Measurements from ENCODE around the gene PKD1.

PKD1 gene

DNA sequence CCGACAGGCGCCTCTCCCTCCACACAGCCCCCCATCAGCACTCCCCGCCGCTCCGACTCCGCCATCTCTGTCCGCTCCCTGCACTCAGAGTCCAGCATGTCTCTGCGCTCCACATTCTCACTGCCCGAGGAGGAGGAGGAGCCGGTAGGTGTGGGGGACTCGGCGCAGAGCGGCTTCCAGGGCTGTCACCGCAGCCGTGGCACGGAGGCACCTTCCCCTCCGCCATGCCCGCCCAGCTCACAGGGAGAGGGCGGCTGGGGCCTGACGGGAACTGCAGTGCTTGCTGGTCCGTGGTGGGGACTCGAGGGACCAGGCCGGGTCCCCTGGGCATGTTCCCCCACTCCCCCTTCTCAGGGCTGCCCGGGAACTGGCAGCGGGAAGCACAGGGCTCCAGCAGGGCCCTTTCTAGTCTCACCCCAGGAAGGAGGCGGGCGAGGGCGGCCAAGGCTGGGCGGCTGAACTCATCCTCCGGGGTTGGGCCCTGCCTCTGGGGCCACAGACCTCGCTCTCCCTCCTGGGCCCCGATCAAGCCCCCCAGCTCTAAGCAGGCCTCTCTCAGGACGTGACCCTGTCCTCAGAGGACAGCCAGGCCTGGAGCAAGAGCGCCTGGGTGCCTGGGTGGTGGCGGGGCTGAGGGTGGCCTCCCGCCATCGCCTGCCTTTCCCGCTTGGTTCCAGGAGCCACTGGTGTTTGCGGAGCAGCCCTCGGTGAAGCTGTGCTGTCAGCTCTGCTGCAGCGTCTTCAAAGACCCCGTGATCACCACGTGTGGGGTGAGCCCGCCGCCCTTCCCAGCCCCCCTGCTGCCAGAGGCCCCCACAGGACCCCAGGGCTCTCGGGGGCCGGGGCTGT lies 35.1 kb upstream of the PKD1 start:
- DNase-seq (ENCODE audit: low read depth) = no peak
- TF ChIP-seq, protein P1, sequence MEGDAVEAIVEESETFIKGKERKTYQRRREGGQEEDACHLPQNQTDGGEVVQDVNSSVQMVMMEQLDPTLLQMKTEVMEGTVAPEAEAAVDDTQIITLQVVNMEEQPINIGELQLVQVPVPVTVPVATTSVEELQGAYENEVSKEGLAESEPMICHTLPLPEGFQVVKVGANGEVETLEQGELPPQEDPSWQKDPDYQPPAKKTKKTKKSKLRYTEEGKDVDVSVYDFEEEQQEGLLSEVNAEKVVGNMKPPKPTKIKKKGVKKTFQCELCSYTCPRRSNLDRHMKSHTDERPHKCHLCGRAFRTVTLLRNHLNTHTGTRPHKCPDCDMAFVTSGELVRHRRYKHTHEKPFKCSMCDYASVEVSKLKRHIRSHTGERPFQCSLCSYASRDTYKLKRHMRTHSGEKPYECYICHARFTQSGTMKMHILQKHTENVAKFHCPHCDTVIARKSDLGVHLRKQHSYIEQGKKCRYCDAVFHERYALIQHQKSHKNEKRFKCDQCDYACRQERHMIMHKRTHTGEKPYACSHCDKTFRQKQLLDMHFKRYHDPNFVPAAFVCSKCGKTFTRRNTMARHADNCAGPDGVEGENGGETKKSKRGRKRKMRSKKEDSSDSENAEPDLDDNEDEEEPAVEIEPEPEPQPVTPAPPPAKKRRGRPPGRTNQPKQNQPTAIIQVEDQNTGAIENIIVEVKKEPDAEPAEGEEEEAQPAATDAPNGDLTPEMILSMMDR (IDR thresholded peaks at IDR 0.05; ENCODE audit: control insufficient read depth, insufficient read depth, low read depth, low read length, missing control alignments) = no peak
- no peak overlapping the region for H3K4me3 ChIP-seq (ENCODE audit: control insufficient read depth, low read depth, low read length)

DNA sequence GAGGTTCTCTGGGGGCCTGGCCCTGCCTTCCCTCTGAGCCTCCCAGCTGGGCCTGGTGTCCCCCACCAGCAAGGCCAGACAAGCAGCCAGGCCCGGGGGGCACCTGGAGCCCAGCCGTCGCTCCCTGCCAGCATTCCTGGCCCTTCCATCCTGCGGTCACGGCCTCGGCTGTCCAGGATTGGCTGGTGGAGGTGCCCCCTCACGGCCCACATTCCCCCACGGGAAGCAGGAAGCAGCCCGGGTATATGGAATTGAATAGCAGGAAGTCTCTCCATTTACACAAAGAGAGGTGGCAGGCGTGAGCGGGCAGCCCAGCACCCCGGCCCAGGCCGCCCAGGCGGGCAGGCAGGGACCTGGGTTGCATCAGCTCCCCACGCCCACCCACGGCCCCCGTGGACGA lies 34.4 kb upstream of the PKD1 start:
- DNase-seq (ENCODE audit: low read depth) = no peak
- TF ChIP-seq, protein P1 (IDR thresholded peaks at IDR 0.05; ENCODE audit: control insufficient read depth, insufficient read depth, low read depth, low read length, missing control alignments) = no peak
- no peak overlapping the region for H3K4me3 ChIP-seq (ENCODE audit: control insufficient read depth, low read depth, low read length)

DNA sequence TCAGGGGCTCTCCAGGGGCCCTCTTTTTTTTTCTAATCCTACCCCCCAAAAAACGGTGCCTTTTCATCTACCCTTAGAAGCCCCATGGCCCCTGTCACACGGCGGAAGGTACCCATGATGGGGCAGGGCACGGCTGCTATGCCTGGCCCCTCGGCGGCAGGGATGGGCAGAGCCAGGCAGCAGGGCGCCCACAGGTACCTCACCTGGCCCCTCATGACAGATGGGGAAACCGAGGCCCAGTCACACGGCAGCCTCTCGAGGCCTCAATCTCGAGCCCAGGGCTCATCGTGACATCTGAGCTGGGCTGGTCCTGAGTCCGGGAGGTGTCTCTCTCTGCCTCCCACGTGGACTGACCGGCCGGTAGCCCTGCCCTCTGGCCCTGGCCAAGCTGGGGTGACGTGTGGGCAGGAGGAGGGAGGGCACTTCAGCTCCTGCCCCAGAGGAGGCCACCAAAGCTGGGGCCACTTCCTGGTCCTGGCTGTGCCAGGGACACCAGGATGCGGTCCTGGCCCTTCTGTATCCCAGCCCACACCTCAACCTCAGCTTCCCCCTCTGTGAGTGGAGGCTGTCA lies 31.5 kb upstream of the PKD1 start:
- no peak overlapping the region for H3K4me3 ChIP-seq (ENCODE audit: control insufficient read depth, low read depth, low read length)
- TF ChIP-seq, protein P1 (IDR thresholded peaks at IDR 0.05; ENCODE audit: control insufficient read depth, insufficient read depth, low read depth, low read length, missing control alignments) = no peak
- DNase-seq (ENCODE audit: low read depth) = no peak

DNA sequence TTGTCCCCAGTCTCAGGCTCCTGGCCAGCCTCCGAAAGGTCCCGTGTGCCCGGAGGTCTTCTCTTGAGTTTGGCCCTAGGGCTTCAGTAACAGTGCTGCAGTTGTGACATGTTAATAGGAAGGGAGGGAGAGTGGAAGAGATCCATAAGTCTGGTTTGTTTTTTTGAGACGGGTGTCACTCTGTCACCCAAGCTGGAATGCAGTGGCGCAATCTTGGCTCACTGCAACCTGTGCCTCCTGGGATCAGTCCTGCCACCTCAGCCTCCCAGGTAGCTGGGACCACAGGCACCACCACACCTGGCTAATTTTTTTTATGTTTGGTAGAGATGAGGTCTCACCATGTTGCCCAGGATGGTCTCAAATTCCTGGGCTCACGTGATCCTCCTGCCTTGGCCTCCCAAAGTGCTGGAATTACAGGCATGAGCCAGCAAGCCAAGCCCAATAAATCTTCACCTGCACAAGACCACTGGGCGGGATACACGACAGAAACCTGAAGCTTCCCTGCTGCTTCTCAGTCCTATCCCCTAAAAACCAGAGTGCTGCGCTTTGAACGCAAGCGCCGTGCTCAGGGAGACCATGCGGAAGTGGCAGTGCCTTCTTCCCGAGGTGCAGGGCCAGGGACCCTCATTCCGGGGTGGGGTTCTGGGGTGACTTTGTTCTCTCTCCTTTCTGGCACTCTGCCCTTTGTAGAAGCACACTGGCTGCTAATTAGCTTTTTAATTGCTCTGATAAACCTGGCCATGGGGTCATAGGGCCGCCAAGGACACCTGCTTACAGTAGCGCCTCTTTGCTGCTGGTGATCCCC lies 30.8 kb upstream of the PKD1 start:
- TF ChIP-seq, protein P1 (IDR thresholded peaks at IDR 0.05; ENCODE audit: control insufficient read depth, insufficient read depth, low read depth, low read length, missing control alignments) = no peak
- H3K4me3 ChIP-seq (ENCODE audit: control insufficient read depth, low read depth, low read length) = no peak overlapping the region
- no peak for DNase-seq (ENCODE audit: low read depth)

DNA sequence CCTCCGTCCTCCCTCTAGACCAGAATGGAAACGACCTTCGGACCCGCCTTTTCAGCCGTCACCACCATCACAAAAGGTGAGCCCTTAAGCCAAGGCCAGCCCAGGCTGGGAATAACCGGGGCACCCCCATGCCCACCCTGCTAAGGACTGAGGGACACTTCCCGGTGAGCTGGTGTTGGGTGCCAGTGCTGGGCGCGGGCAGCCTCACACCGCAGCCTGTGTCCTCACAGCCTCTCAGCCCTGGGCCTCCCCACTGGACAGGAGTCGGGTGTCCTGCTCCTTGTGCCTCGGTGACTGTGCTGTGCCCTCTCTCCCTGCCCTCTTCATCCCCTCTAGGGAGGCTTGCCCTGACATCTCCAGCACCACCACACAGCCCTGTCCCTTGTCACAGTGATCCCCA lies 30.2 kb upstream of the PKD1 start:
- no peak for DNase-seq (ENCODE audit: low read depth)
- H3K4me3 ChIP-seq (ENCODE audit: control insufficient read depth, low read depth, low read length) = no peak overlapping the region
- TF ChIP-seq, protein P1 (IDR thresholded peaks at IDR 0.05; ENCODE audit: control insufficient read depth, insufficient read depth, low read depth, low read length, missing control alignments) = no peak

DNA sequence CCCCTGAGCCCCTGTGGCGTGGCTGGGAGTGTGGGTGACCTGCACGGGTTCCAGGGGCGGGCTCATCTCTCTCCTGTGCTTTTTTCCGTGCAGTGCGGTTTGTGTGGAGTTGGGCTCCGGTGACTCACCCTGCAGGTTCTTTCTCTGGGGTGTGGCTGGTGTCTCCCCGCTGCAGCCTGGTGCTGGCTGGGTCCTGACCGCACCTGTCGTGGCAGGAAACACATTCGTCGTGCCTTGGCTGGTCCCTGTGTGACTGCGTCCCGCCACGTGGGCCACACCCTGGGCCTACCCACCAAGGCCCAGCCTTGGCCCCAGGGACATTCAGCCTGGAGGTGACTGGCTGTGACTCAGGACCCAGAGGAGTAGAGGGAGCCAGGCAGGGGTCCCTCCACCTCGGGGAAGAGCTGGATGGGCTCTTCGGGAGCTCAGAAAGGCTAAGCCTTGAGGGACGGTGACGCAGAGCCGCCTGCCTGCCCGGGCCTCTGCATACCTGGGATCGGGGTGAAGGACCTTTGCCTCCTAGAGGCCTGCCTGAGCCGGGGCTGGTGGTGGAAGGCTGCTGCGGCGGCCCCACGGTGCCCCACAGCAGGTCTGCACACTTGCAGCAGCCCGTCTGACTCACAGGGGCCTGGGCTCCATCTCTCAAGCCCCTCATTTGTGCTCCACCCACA lies 27.6 kb upstream of the PKD1 start:
- no peak overlapping the region for H3K4me3 ChIP-seq (ENCODE audit: control insufficient read depth, low read depth, low read length)
- TF ChIP-seq, protein P1 (IDR thresholded peaks at IDR 0.05; ENCODE audit: control insufficient read depth, insufficient read depth, low read depth, low read length, missing control alignments) = no peak
- no peak for DNase-seq (ENCODE audit: low read depth)

All from AG09309 (cell line).